Lower leg skin (tissue), 4 donors: ENCODE measurements around the gene LRBA. TPM values are rescaled to one million over a fixed set of nuclear protein-coding genes. Genes with fewer than 3 reads are reported as not detected.

Experiments used
- DNase-seq, 2 donors: peaks; one replicate each; pipeline ENCODE4 v3.0.0-alpha.2; 2019; ENCODE audit warnings: low spot score in 2 of 2
- H3K4me3 ChIP-seq: fragments of 200-600 bp; sonication (generic); 2 replicates; pipeline ENCODE4 v1.5.1; 2017; ENCODE audit warnings: mild to moderate bottlenecking, low read depth; ENCODE audit not compliant: poor library complexity, severe bottlenecking
- CTCF ChIP-seq, 3 donors: fragments of 450-650 bp; IDR thresholded peaks; one replicate each; pipeline ENCODE4 v1.5.1; 2016; ENCODE audit warnings: antibody characterized with exemption in 3 of 3, mild to moderate bottlenecking in 3 of 3, moderate library complexity in 2 of 3
- POLR2A ChIP-seq, 2 donors: fragments of 450-650 bp; IDR thresholded peaks; one replicate each; pipeline ENCODE4 v1.6.1; 2016 to 2017; ENCODE audit warnings: antibody characterized with exemption in 2 of 2, mild to moderate bottlenecking in 1 of 2, moderate library complexity in 1 of 2
- WGBS, 2 donors: methylation state at CpG; one replicate each; pipeline ENCODE4 v1.1.5; 2018; 5-methylcytosine and 5-hydroxymethylcytosine counted together
- intact Hi-C: fragments of 100-400 bp; cut with DNase I; formaldehyde crosslinking; loops from one replicate; pipeline ENCODE4 v1.15.0; 2023; ENCODE audit warnings: low total_unique reads
- total RNA-seq, 4 donors: library from RNA; depleted of rRNA; stranded (reverse); fragments of >200 nt; gene quantifications; one replicate each; pipeline ENCODE4 v1.1.0, GENCODE V29; 2016

Gene LRBA
- total RNA-seq, 4 donors from 2014 or later: 71.9 to 86.8 (median 75.0) TPM

GRCh38 chr4:150589157-150589556 is 425.9 kb downstream of the LRBA start:
- DNase-seq: no peak
- TF ChIP-seq CTCF (IDR thresholded peaks at IDR 0.05) (no peak), POLR2A (IDR thresholded peaks at IDR 0.05) (no peak)
- WGBS, 2 donors: 88 to 89% methylated on average over 2 of the region's 2 CpGs
- intact Hi-C loops: no loop called here
- H3K4me3 ChIP-seq: no peak overlapping the region

DNA sequence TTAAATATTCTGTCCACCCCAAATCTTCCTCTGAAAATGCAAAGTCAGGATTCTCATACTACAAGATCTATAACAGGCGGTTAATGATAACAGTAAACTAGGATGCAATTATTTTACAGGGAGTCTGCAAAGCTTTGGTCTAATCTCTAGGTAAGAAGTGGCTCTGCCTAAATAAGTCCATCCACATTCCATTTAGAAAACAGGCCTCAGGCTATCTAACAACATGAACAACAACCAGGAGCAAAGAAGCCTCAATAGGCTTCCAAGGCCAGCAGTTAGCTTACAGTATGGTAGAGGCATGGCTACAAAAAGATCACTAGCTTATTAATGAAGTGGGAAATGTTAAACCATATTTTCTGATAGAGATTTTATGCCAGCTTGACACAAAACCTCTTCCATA is 426.8 kb downstream of the LRBA start:
- 95 to 100% methylated on average over 1 of the region's 1 CpG for WGBS, 2 donors
- intact Hi-C loops: no loop called here
- DNase-seq: no peak
- TF ChIP-seq CTCF (IDR thresholded peaks at IDR 0.05) (no peak), POLR2A (IDR thresholded peaks at IDR 0.05) (no peak)
- H3K4me3 ChIP-seq: no peak overlapping the region

DNA sequence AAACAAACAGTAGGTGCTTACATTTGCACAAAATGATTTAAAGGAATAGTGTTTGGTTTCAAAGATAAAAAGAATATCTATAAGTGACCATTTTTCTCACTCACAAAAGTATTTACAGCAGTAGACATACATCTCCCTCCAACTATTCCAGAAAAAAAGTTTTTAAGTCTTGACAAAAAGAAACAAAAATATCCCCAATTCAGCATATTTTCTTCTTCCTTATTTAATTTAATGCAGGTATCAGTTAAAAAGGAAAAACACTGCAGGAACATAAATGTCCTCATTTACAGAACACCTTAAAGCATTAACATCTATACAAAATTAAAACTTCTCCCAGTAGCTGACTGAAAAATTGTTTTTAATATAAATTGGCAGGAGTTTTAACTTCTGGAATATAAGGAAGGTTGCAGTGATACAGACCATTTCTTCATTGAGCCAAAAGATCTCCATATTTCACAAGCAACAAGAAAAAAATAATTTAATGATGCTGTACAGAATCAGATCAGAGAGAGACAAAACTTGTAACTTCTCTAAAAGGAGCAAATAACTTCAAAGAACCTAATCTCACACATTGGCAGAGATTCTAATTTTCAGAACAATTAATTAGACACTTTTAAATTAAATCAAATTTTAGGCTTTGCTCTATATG is 428.8 kb downstream of the LRBA start:
- intact Hi-C loops: no loop called here
- no peak overlapping the region for H3K4me3 ChIP-seq
- DNase-seq: no peak
- TF ChIP-seq POLR2A (IDR thresholded peaks at IDR 0.05): no peak
- TF ChIP-seq CTCF (IDR thresholded peaks at IDR 0.05): no peak

- no peak for DNase-seq
- no peak overlapping the region for H3K4me3 ChIP-seq
- WGBS, 2 donors: 100% methylated on average over 1 of the region's 1 CpG
- TF ChIP-seq CTCF (IDR thresholded peaks at IDR 0.05): no peak
- no peak for TF ChIP-seq POLR2A (IDR thresholded peaks at IDR 0.05)
- intact Hi-C loops: no loop called here
These were observed 429.5 kb downstream of the LRBA start for GRCh38 chr4:150585611-150586010.

- WGBS, 2 donors: 89 to 92% methylated on average over 11 of the region's 11 CpGs
- DNase-seq: no peak
- intact Hi-C loops: no loop called here
- no peak overlapping the region for H3K4me3 ChIP-seq
- TF ChIP-seq POLR2A (IDR thresholded peaks at IDR 0.05) (no peak), CTCF (IDR thresholded peaks at IDR 0.05) (no peak)
These were observed 430.8 kb downstream of the LRBA start for GRCh38 chr4:150584111-150584915.
